Tibial nerve (tissue), 3 donors: ENCODE results near the gene BTBD8.

ENCODE experiments used
- CTCF ChIP-seq, 5 experiments: fragments of 200-600 bp in 3 of 5; fragments of 450-650 bp in 2 of 5; sonication (generic) in 3 of 5; IDR thresholded peaks; one replicate each; pipeline ENCODE4 v1.5.1; 2016 to 2019; ENCODE audit warnings: antibody characterized with exemption in 5 of 5, mild to moderate bottlenecking in 3 of 5, moderate library complexity in 2 of 5
- POLR2A ChIP-seq, 2 donors: fragments of 450-650 bp; IDR thresholded peaks; one replicate each; pipeline ENCODE4 v1.6.1; 2017; ENCODE audit warnings: antibody characterized with exemption in 2 of 2, mild to moderate bottlenecking in 2 of 2, moderate library complexity in 2 of 2

GRCh38 chr1:92136341-92136740 is 56.2 kb downstream of the BTBD8 start:
- no peak for TF ChIP-seq POLR2A (IDR thresholded peaks at IDR 0.05)
- no peak for TF ChIP-seq CTCF (IDR thresholded peaks at IDR 0.05)
